Gastroesophageal sphincter (tissue), 3 donors: ENCODE results near the gene NUAK2.

ENCODE experiments used
- CTCF ChIP-seq, 4 experiments: fragments of 200-600 bp in 2 of 4; fragments of 450-650 bp in 2 of 4; sonication (generic) in 1 of 4; IDR thresholded peaks; one replicate each; pipeline ENCODE4 v1.5.1; 2017 to 2019; ENCODE audit warnings: antibody characterized with exemption in 4 of 4, mild to moderate bottlenecking in 2 of 4, moderate library complexity in 2 of 4
- EP300 ChIP-seq: sonication (generic); formaldehyde crosslinking; IDR thresholded peaks from one replicate; pipeline ENCODE4 v1.6.1; 2017; ENCODE audit warnings: antibody characterized with exemption, mild to moderate bottlenecking
- POLR2A ChIP-seq, 2 donors: fragments of 450-650 bp; IDR thresholded peaks; one replicate each; pipeline ENCODE4 v1.6.1; 2017; ENCODE audit warnings: antibody characterized with exemption in 2 of 2, mild to moderate bottlenecking in 2 of 2, moderate library complexity in 1 of 2
- POLR2AphosphoS5 ChIP-seq: sonication (generic); formaldehyde crosslinking; IDR thresholded peaks from one replicate; pipeline ENCODE4 v1.6.1; 2017; ENCODE audit warnings: antibody characterized with exemption

GRCh38 chr1:205283270-205284147 is 38.0 kb downstream of the NUAK2 start:
- TF ChIP-seq CTCF (IDR thresholded peaks at IDR 0.05) (no peak), EP300 (no peak), POLR2AphosphoS5 (no peak), POLR2A (IDR thresholded peaks at IDR 0.05) (no peak)
